ENCODE results near the gene FUCA1. TPM values are rescaled to one million over a fixed set of nuclear protein-coding genes. Genes with fewer than 3 reads are reported as not detected.
A peak's percentile ranks its signal among the peaks of the same experiment; 100 is the strongest.
"Not testable (repeated sequence)": the region's sequence is repeated elsewhere in the genome, so short reads cannot be mapped to it uniquely, and the experiment has no call there.

FUCA1 gene
- total RNA-seq, 1 donor from 2014 or later, result 19.0 TPM

- no peak for DNase-seq
Observed at GRCh38 chr1:23895993-23896392, 27.9 kb upstream of the FUCA1 start.

- DNase-seq, result no peak
Observed at GRCh38 chr1:23895082-23895481, 27.0 kb upstream of the FUCA1 start.

GRCh38 chr1:23889074-23889473 lies 21.0 kb upstream of the FUCA1 start:
- no peak for DNase-seq

GRCh38 chr1:23885222-23885621 lies 17.1 kb upstream of the FUCA1 start:
- DNase-seq, result no peak

- no peak for DNase-seq
Observed at GRCh38 chr1:23882746-23883145, 14.7 kb upstream of the FUCA1 start.

GRCh38 chr1:23879809-23880208 lies 11.7 kb upstream of the FUCA1 start:
- DNase-seq, result no peak

- DNase-seq, result no peak
Observed at GRCh38 chr1:23878668-23879067, 10.6 kb upstream of the FUCA1 start.

GRCh38 chr1:23875382-23875781 lies 7.3 kb upstream of the FUCA1 start:
- no peak for DNase-seq

GRCh38 chr1:23872421-23872820 lies 4.3 kb upstream of the FUCA1 start:
- no peak for DNase-seq

- DNase-seq, result no peak
Observed at GRCh38 chr1:23869051-23869450, 961 bp upstream of the FUCA1 start.

GRCh38 chr1:23868557-23869016 lies 497 bp upstream of the FUCA1 start:
- no peak for DNase-seq

GRCh38 chr1:23867542-23867894 lies 572 bp downstream of the FUCA1 start:
- DNase-seq, result no peak

GRCh38 chr1:23865543-23865930 lies 2.6 kb downstream of the FUCA1 start:
- DNase-seq, result no peak

- DNase-seq, result no peak
Observed at GRCh38 chr1:23864801-23865542, 3.1 kb downstream of the FUCA1 start.

GRCh38 chr1:23862640-23863039 lies 5.5 kb downstream of the FUCA1 start:
- no peak for DNase-seq

- DNase-seq, result no peak
Observed at GRCh38 chr1:23854568-23854967, 13.5 kb downstream of the FUCA1 start.

- not testable (repeated sequence) for DNase-seq
Observed at GRCh38 chr1:23853124-23853523, 15.0 kb downstream of the FUCA1 start.

GRCh38 chr1:23851406-23851805 lies 16.7 kb downstream of the FUCA1 start:
- DNase-seq, result not testable (repeated sequence)

- no peak for DNase-seq
Observed at GRCh38 chr1:23848673-23849616, 19.1 kb downstream of the FUCA1 start.

- DNase-seq, result not testable (repeated sequence)
Observed at GRCh38 chr1:23847482-23848095, 20.5 kb downstream of the FUCA1 start.

- no peak for DNase-seq
Observed at GRCh38 chr1:23845163-23845562, 22.9 kb downstream of the FUCA1 start.

GRCh38 chr1:23843644-23844043 lies 24.4 kb downstream of the FUCA1 start:
- no peak for DNase-seq

- peak; percentile 7 for DNase-seq
Observed at GRCh38 chr1:23838401-23838866, 29.7 kb downstream of the FUCA1 start.
